Globus pallidus (tissue), 1 donor: ENCODE data around the gene DNAJB8.

ENCODE experiments used
- DNase-seq: peaks from one replicate; pipeline ENCODE4 v3.0.0-alpha.2; 2015; ENCODE audit warnings: low spot score

Gene DNAJB8

DNA sequence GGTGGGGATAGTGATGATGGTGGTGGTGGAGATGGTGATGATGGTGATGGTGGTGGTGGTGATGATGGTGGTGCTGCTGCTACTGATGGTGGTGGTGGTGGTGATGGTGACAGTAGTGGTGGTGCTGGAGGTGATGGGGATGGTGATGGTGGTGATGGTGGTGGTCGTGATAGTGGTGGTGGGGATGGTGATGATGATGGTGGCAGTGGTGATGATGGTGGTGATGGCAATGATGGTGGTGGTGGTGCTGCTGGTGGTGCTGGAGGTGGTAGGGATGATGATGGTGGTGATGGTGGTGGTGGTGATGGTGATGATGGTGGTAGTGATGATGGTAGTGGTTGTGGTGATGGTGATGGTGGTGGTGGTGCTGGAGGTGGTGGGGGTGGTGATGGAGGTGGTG is 21.3 kb downstream of the DNAJB8 start:
- DNase-seq = no peak

DNA sequence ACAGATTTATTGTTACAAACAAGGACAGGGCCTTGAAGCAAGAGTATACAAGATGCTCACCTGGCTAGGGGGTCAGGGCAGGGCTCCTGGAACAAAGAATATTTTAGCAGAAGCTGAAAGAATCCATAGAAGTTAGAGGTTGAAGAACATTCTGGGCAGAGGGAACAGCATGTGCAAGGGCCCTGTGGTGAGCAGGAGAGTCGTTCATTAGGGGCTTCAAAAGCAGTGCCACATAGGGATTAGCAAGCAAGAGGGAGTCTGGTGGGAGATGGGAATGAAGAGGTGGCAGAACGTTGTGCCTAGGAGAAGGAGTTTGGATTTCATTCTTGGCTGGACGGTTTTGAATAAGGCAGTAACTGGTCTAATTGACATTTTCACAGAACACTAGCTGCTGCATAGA is 22.9 kb downstream of the DNAJB8 start:
- DNase-seq = no peak

DNA sequence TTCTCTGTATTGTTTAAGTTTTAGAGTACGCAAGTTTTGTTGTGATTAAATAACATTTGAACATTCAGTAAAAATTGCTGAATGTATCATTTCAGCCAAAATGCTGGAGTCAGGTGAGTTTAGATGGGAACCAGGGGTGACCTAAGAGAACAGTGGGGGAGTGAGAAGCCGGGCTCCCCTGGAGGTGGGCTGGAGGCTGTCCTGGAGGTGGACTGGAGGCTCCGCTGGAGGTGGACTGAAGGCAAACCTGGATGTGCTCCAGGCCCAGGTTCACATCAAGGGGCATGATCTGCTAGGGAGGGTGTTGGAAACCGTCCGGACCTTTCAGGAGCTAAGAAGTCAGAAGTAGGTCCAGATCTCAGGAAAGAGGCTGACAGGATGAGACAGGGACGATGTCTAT is 23.7 kb downstream of the DNAJB8 start:
- no peak for DNase-seq

DNA sequence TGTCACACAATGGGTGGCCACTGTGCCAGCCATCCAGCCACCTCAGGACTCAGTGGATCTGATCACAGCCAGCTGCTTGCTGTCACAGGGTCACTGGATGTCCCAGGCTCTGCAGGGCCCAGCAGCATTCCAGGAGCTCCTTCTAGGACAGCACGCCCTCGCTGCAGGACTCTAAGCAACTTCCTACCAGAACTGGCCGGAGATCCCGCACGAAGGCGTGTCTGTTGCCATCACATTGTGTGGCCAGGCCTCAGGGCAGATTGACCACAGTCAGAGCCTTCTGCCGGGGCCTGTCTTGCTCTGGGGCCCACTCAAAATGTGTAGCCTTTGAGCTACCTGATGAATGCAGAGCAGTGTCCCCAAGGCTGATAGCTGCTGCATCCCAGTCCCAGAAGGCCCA is 24.6 kb downstream of the DNAJB8 start:
- no peak for DNase-seq

GRCh38 chr3:128439226-128439625 is 27.5 kb downstream of the DNAJB8 start:
- DNase-seq = no peak

GRCh38 chr3:128438488-128439072 is 28.1 kb downstream of the DNAJB8 start:
- DNase-seq = no peak

- DNase-seq = no peak
Measured at GRCh38 chr3:128436214-128436613, 30.5 kb downstream of the DNAJB8 start.

DNA sequence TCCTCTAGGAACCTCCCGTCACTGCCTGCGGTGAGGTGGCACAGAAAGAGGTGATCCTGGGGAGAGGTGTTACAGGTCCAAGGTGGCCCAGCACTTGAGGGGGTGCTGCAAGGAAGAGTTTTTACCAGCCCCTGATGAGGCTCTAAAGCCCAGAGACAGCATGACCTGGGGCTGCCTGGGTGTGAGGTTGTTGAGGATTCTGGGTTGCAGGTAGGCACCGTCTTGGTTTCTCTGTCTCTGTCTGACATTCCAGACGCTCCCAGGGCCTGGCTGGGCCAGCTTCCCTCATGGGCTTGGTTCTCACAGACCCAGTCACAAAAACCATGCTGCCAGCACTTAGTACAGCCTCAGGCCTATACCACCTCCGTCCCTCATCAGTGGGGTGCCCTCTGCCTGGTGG is 31.1 kb downstream of the DNAJB8 start:
- DNase-seq = no peak

GRCh38 chr3:128435058-128435457 is 31.6 kb downstream of the DNAJB8 start:
- no peak for DNase-seq

DNA sequence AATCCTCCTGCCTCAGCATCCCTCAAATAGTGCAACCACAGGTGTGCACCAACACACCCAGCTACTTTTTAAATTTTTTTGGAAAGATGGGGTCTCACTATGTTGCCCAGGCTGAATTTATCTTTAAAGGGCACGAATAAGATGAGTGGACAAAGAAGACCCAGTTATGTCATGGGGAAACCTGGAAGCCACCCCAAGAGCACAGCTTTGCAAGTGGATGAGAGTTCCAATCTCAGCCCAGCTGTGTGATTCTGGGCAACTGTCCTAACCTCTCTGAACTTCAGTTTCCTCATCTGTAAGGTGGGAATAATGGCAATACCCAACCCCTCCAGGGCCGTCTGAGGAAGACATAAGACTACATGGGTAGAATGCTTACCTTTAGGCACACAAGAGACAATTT is 32.2 kb downstream of the DNAJB8 start:
- no peak for DNase-seq

- no peak for DNase-seq
Measured at GRCh38 chr3:128433837-128434165, 32.9 kb downstream of the DNAJB8 start.

DNA sequence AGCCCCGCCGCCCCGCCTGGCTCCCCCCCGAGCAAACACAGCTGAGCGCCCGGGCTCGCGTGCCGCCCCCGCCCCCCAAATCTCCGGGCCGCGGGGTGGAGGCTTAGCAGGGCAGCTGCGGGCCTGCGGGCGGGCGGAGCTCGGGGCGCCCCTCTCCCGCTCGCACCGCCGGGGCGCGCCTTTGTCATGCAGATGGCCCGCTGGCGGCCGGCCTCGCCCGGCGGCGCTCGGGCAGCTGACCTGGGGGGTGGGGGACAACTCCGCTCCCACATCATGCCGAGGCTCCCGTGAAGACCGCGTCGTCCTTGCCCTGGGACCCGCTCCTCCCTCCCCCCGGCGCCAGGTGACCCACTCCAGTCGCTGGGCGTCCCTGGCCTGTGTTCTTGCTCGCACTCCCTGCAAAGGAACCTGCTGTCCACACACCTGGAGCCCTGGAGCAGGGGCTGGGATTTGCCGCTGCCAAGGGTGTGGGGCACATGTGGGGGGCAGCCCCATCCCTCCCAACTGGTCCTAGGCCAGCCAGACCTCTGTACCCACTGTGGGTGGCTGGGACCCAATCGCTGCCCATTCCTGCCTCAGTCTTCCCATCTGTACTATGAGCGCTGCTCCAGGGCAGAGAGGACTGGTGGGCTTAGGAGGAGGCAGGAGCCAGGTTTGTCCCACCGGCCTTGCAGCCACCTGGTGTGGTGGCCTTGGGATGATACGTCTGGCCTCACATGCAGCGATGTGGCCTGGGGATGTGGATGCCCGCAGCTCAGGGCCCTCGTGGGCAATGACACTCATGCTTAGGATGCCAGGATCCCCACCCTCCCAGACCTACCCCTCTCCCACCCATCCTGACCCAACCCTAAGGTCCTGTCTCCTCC is 33.5 kb downstream of the DNAJB8 start:
- no peak for DNase-seq

DNA sequence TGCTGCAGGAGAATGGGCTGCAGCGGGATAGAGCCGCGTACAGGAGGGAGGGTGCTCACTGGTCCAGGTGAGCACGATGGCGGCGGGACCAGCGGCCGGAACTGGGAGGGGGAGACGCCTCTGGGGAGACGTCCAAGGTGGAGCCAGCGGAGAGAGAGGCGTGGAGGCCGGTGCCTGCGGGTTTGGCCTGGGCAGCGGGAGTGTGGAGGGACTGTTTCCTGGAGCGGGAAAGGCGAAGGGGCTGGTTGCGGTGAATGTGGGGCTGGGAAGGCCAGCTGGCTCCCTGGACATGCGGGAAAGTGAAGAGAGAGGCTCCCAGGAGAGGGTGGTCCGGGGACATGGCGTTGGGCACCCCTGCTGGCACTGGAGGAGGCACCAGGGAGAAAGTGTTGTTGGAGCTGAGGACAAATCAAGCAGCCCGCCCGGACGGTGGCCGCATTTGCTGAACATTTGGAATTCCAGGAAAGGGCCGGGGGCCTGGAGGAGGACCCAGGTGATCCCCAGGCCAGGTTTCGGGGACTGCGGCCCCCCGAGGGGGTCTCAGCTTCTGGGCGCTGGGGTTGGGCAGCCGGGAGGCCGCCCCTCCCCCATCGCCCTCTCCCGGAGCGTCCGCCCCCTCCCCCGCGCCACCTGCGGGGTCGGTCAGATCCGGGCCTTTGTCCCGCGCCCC is 34.3 kb downstream of the DNAJB8 start:
- DNase-seq = no peak

DNA sequence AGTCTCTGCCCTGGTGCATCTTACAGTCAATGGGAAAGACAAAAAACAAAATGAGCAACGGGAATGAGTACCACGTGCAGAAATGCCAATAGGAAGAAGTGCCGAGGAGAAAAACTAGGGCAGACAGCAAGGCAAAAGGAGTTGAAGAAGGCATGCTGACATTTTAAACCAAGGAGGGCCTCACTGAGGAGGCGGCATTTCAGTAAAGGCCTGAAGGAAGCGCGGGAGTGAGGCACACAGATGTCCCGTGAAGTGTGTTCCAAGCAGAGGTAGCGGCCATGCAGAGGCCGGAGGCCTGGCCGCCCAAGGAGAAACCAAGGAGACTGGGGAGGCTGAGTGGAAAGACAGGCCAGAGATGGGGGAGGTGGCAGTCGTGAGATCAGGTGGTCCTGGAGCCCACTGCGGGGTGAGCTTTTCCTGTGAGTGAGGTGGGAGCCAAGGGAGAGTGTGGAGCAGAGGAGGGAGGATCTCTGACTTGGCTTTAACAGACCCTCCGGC is 34.8 kb downstream of the DNAJB8 start:
- DNase-seq = no peak

DNA sequence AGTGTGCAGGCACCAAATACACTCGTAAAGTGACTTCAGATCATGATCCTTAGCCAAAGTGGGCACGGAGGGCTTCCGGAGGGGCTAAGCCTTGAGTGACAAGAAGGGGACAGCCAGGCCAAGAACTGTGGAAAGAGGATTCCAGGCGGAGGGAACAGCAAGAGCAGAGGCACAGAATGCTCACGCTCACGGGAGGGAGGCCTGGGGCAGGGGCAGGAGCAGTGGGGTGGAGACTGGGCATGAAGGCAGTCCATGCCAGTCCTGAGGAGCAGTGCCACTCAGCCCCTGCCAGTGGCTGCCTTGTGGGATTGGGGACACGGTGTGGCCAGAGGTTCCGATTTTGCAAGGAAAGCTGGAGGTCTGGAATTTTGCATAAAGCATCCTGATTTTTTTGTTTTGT is 36.0 kb downstream of the DNAJB8 start:
- no peak for DNase-seq

DNA sequence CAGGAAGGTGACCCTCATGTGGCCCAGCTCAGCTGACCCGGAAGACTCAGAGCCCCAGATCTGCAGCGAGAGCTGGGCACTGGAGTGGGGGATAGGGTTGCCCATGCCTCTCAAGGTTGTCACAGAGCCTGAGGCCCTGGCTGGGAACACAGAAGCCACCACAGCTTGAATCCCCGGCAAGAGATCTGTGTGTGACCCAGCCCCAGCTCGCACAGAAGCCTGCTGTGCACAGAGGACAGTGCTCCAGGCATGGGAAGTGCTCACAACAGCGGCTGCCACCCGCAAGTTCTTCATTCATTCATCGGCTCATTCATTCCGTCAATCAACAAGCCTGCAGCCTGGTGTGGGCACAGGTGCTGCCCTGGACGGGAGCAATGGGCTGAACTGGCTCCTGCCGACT is 36.4 kb downstream of the DNAJB8 start:
- no peak for DNase-seq

- no peak for DNase-seq
Measured at GRCh38 chr3:128429751-128430150, 36.9 kb downstream of the DNAJB8 start.

- DNase-seq = no peak
Measured at GRCh38 chr3:128429275-128429674, 37.4 kb downstream of the DNAJB8 start.

DNA sequence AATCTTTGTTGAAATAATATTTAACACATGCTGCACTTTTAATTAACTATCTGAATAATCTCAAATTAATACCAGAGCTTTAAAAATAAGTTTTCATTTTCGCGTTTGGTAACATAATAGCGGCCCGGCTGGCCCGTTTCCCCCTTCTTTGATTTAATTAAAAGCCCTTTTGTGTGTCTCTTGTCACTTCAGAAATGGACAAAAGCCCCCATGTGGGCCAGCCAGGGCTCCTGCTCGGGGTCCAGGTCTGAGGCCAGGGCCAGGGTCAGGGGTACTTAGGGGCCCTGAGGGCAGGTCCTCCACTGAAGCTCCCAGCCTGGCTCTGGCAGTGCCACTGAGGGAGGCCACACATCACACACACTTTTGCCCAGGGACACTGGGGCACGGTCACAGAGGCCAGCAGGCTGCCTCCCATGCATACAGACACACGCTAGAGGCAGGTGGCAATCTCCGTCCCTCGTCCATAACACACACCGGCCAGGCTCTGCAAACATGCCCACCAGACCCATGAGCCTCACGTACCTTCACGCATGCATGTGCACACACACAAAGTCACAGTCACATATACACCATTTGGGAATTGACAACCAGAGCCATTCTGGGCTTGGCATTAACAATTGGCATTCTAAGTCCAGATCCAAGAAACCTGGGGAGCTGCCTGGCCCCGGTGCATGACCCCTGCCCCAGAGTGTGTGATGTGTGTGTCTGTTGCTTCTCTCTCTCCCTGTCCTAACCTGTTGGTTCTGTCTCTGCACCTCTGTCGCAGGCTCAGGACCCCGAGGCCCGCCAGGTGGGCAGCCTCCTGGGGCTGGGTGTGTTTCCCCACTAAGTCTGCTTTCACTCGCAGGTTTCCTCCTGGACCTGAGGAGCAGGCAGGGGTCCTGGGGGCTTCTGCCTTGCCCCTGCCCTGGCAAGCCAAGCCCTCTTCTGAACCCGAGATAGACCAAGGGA is 38.5 kb downstream of the DNAJB8 start:
- no peak for DNase-seq

- DNase-seq = no peak
Measured at GRCh38 chr3:128427175-128427857, 39.4 kb downstream of the DNAJB8 start.

DNA sequence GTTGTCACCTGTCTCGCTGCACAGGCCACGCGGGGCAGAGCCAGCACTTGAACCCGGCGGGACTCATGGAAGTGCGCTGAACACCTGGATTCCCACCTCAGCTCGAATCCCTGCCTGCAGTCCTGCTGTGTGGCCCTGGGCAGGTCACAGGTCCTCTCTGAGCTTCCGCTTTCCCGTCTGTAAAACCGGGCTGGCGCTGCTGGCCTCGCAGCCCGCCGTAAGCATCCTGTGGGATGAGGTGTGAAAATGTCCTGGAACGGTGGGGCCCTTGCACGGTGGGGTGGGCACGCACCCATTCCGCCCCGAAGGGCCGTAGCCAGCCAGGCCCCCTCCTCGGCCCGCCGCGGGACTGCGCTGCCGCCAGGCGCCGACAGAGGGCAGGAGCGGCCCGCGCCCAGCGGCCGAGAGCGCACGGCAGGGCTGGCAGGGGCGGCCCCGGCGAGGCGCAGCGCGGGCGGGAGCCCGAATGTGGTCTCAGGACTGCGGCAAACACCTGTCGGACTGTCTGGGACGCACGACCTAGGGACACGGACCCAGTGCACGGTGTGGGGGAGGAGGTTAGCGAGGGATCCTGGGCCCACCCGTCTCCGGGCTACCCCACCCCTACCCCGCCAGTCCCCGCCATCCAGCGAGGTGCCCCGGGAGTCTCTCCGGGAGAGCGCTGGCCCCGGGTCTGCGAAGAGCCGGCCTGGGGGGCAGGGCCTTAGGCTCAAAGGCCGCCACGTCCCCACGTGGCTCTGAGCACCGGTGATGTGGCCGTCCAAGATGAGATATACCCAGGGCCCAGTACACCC is 40.4 kb downstream of the DNAJB8 start:
- DNase-seq = no peak
